Progenitor cell of endocrine pancreas (in vitro differentiated cells): ENCODE results near the gene SLC24A4. TPM values are rescaled to one million over a fixed set of nuclear protein-coding genes. Genes with fewer than 3 reads are reported as not detected.

Experiments used
- DNase-seq: peaks from one replicate; pipeline ENCODE4 v3.0.0; 2021; ENCODE audit warnings: low spot score; ENCODE audit not compliant: unreplicated experiment
- H3K27ac Mint-ChIP-seq: 2 replicates; pipeline ENCODE4 v1.8.0; 2021; ENCODE audit warnings: mild to moderate bottlenecking, moderate library complexity, mixed read lengths
- H3K27me3 Mint-ChIP-seq: 2 replicates; pipeline ENCODE4 v1.8.0; 2021; ENCODE audit warnings: mixed read lengths
- H3K36me3 Mint-ChIP-seq: 2 replicates; pipeline ENCODE4 v1.8.0; 2022; ENCODE audit warnings: mixed read lengths; ENCODE audit not compliant: insufficient read depth
- H3K4me1 Mint-ChIP-seq: 2 replicates; pipeline ENCODE4 v1.8.0; 2021; ENCODE audit warnings: low read depth, mixed read lengths
- H3K4me3 Mint-ChIP-seq: 2 replicates; pipeline ENCODE4 v1.8.0; 2021; ENCODE audit warnings: low read depth, mild to moderate bottlenecking, moderate library complexity, mixed read lengths
- H3K9me3 Mint-ChIP-seq: 2 replicates; pipeline ENCODE4 v1.8.0; 2021; ENCODE audit warnings: low read depth, mixed read lengths
- total RNA-seq: library from RNA; stranded (reverse); gene quantifications from 2 replicates; pipeline ENCODE4 v1.2.1, GENCODE V29; 2021
- TF ChIP-seq, protein P1 (sequence below): fragments of 200-600 bp; sonication (generic); IDR thresholded peaks from one replicate; pipeline ENCODE4 v1.5.0; 2021; ENCODE audit warnings: antibody characterized with exemption, mild to moderate bottlenecking; ENCODE audit not compliant: unreplicated experiment

The SLC24A4 gene
- total RNA-seq, 1 donor from 2014 or later = not detected

GRCh38 chr14:92450351-92451070 lies 127.5 kb downstream of the SLC24A4 start:
- TF ChIP-seq, protein P1, sequence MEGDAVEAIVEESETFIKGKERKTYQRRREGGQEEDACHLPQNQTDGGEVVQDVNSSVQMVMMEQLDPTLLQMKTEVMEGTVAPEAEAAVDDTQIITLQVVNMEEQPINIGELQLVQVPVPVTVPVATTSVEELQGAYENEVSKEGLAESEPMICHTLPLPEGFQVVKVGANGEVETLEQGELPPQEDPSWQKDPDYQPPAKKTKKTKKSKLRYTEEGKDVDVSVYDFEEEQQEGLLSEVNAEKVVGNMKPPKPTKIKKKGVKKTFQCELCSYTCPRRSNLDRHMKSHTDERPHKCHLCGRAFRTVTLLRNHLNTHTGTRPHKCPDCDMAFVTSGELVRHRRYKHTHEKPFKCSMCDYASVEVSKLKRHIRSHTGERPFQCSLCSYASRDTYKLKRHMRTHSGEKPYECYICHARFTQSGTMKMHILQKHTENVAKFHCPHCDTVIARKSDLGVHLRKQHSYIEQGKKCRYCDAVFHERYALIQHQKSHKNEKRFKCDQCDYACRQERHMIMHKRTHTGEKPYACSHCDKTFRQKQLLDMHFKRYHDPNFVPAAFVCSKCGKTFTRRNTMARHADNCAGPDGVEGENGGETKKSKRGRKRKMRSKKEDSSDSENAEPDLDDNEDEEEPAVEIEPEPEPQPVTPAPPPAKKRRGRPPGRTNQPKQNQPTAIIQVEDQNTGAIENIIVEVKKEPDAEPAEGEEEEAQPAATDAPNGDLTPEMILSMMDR = no peak
- peaks cover 3% of the 10 kb centered on the region for H3K27me3 Mint-ChIP-seq
- no peak for DNase-seq
- H3K4me3 Mint-ChIP-seq = no peak overlapping the region
- no peak overlapping the region for H3K27ac Mint-ChIP-seq
- H3K9me3 Mint-ChIP-seq = no peaks in the 10 kb centered on the region
- no peaks in the 10 kb centered on the region for H3K36me3 Mint-ChIP-seq
- no peaks in the 10 kb centered on the region for H3K4me1 Mint-ChIP-seq

DNA sequence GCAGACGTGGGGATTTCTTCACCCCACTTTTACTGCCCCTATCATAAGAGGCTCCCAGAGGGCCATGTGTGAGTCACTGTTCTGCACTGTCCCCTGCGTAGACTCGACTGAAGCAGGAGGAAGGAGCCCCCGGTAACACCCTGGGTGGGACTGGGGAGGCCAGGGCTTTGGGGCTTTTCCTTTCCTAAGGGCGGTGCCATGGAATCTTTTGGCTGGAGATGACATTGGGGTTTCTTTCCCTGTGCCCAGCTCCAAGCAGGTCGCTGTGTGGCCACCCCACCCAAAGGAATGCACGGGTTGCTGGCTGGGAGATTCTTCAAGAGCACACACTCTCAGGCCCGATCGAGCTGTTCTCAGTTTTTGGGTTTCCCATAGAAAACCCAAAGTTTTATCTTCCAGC lies 128.3 kb downstream of the SLC24A4 start:
- TF ChIP-seq, protein P1 = no peak
- Mint-ChIP-seq H3K9me3 (no peaks in the 10 kb centered on the region), H3K4me3 (no peak overlapping the region), H3K36me3 (no peaks in the 10 kb centered on the region), H3K27me3 (peaks cover 3% of the 10 kb centered on the region), H3K27ac (no peak overlapping the region), H3K4me1 (no peaks in the 10 kb centered on the region)
- no peak for DNase-seq

DNA sequence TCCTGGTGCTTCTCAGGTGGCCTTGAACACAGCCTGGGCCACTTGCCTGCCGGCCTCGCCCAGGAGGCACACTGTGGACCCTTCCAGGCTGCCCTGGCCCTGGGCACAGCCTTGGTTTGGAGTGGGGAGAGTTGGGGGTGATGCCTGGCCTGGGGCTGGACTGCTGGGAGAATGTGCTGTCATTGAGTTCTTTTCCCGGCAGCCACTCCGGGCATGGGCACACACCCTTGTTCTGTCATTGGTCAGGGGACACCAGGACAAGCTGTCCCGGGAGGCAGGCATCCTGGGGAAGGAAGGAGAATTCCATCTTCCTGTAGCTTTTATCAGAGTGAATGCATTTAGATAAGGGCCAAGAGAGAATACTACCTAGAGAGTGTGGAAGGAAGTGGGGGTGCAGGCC lies 128.8 kb downstream of the SLC24A4 start:
- no peaks in the 10 kb centered on the region for H3K36me3 Mint-ChIP-seq
- no peaks in the 10 kb centered on the region for H3K4me1 Mint-ChIP-seq
- H3K27me3 Mint-ChIP-seq = peaks cover 3% of the 10 kb centered on the region
- H3K27ac Mint-ChIP-seq = no peak overlapping the region
- no peak overlapping the region for H3K4me3 Mint-ChIP-seq
- H3K9me3 Mint-ChIP-seq = no peaks in the 10 kb centered on the region
- TF ChIP-seq, protein P1 = no peak
- DNase-seq = no peak

DNA sequence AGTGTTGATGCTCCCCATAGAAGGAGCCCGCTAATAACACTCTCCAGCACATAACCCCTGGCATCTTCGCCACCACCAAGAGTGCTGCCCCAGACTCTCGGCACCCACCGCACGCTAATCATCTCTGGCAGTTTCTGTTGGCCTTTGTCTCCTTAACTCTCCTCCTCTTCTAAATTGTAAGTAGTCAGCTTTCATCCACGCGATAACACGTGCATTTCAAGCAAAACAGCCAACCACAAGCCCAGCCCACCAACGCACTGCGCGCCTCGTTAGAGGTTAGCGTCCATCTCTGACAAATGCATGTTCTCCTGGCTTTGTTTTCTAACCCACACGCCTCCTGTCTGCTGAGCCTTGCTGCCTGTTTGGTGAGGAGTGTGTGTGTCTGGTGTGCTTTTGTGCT lies 129.5 kb downstream of the SLC24A4 start:
- Mint-ChIP-seq H3K4me3 (no peak overlapping the region), H3K27ac (no peak overlapping the region), H3K36me3 (no peaks in the 10 kb centered on the region), H3K9me3 (no peaks in the 10 kb centered on the region), H3K27me3 (peaks cover 3% of the 10 kb centered on the region), H3K4me1 (no peaks in the 10 kb centered on the region)
- TF ChIP-seq, protein P1 = no peak
- DNase-seq = no peak

DNA sequence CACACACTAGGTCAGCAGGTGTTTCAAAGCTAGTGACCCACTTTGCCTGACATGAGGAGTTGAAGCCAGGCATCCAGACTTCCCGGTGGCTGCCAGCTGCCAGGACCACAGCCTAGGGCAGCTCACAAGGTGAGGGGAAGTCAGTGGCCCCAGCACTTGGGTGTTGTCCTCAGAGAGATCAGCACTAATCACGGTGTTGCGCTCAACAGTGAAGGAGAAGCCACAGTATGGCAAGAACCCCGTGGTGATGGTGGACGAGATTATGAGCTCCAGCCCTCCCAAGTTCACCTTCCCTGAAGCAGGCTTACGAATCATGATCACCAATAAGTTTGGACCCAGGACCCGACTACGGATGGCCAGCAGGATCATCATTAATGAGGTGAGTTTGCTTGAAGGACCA lies 130.7 kb downstream of the SLC24A4 start:
- no peaks in the 10 kb centered on the region for H3K9me3 Mint-ChIP-seq
- H3K27ac Mint-ChIP-seq = no peak overlapping the region
- DNase-seq = no peak
- H3K36me3 Mint-ChIP-seq = no peaks in the 10 kb centered on the region
- peaks cover 3% of the 10 kb centered on the region for H3K27me3 Mint-ChIP-seq
- no peaks in the 10 kb centered on the region for H3K4me1 Mint-ChIP-seq
- TF ChIP-seq, protein P1 = no peak
- H3K4me3 Mint-ChIP-seq = no peak overlapping the region
